OCI-LY1 (cell line): ENCODE data around the gene SPOCK2.

Source experiments
- EZH2 ChIP-seq: fragments of 200-600 bp; sonication (generic), shearing (Covaris generic); IDR thresholded peaks from 2 replicates; pipeline ENCODE4 v1.8.0; 2017; ENCODE audit warnings: borderline replicate concordance, mixed run types, mild to moderate bottlenecking, antibody characterized with exemption, low read length, moderate library complexity, mixed read lengths
- TF ChIP-seq, protein P1 (sequence below): fragments of 200-600 bp; sonication (generic), shearing (Covaris generic); IDR thresholded peaks from 2 replicates; pipeline ENCODE4 v1.5.1; 2017; ENCODE audit warnings: mild to moderate bottlenecking, antibody characterized with exemption, low read length, moderate library complexity, mixed read lengths

DNA sequence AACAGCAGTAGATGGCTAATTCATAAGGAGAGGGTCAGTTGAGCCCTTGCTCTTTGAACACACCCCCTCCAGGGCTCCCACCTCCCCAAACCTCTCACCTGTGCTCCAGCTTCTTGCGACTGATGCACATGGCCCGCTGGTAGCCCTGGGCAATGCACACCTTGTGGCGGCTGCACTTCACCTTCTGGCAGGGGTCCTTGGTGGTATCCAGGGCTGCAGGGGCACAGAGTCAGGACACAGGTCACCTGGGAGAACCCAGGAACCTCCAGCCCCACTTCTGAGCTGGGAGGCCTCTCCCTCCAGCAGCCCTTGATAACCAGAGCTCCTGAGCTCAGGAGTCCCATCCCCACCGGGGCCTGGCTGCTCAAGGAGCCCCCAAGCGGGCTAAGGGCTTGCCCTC is 16.3 kb downstream of the SPOCK2 start:
- no peak for TF ChIP-seq EZH2
- TF ChIP-seq, protein P1, sequence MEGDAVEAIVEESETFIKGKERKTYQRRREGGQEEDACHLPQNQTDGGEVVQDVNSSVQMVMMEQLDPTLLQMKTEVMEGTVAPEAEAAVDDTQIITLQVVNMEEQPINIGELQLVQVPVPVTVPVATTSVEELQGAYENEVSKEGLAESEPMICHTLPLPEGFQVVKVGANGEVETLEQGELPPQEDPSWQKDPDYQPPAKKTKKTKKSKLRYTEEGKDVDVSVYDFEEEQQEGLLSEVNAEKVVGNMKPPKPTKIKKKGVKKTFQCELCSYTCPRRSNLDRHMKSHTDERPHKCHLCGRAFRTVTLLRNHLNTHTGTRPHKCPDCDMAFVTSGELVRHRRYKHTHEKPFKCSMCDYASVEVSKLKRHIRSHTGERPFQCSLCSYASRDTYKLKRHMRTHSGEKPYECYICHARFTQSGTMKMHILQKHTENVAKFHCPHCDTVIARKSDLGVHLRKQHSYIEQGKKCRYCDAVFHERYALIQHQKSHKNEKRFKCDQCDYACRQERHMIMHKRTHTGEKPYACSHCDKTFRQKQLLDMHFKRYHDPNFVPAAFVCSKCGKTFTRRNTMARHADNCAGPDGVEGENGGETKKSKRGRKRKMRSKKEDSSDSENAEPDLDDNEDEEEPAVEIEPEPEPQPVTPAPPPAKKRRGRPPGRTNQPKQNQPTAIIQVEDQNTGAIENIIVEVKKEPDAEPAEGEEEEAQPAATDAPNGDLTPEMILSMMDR: no peak
